Ramos (cell line): Measurements from ENCODE around the gene PLD4.
"Not testable (repeated sequence)": the region's sequence is repeated elsewhere in the genome, so short reads cannot be mapped to it uniquely, and the experiment has no call there.

ENCODE experiments used
- in situ Hi-C: fragments of 300-500 bp; cut with MboI; formaldehyde crosslinking; loops from one replicate; pipeline ENCODE4 v1.14.3; 2022; ENCODE audit warnings: low sequenced_read_pairs; ENCODE audit not compliant: unreplicated experiment

Gene PLD4

DNA sequence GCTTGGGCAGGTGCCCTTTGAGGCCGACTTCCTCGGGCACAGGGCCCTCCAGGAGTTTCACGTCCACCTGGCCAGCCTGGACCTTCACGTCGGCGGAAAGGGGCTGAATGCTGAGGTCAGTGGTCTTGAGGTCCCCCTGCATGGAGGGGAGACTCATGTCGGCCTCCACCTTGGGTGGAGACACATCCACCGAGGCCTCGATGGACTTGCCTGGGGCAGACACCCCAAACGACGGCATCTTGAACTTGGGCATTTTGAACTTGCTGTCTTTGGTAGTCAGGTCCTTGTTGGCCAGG is 24.0 kb downstream of the PLD4 start:
- in situ Hi-C loops = no loop called here

- in situ Hi-C loops = not testable (repeated sequence)
These were observed 24.8 kb downstream of the PLD4 start for GRCh38 chr14:104949406-104949955.

DNA sequence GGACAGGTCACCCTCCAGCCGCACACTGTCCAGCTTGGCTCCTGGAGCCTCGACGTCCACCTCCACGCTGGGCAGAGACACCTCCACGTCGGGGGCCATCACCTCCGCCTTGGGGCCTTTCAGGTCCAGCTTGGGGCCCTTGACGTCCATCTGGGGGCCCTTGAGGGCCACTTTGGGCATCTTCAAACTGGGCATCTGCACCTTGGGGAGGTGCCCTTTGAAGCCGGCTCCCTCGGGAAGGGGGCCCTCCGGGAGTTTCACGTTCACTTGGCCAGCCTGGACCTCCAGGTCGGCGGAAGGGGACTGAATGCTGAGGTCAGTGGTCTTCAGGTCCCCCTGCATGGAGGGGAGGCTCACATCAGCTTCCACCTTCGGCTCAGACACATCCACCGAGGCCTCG is 25.3 kb downstream of the PLD4 start:
- in situ Hi-C loops = no loop called here

DNA sequence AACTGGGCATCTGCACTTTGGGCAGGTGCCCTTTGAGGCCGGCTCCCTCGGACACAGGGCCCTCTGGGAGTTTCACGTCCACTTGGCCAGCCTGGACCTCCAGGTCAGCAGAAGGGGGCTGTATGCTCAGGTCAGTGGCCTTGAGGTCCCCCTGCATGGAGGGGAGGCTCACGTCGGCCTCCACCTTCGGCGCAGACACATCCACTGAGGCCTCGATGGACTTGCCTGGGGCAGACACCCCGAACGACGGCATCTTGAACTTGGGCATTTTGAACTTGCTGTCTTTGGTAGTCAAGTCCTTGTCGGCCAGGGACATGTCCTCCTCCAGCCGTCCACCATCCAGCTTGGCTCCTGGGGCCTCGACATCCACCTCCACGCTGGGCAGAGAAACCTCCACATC is 26.0 kb downstream of the PLD4 start:
- in situ Hi-C loops = not testable (repeated sequence)

GRCh38 chr14:104951863-104952657 is 27.4 kb downstream of the PLD4 start:
- in situ Hi-C loops = not testable (repeated sequence)

- in situ Hi-C loops = no loop called here
These were observed 28.4 kb downstream of the PLD4 start for GRCh38 chr14:104953097-104953496.

- in situ Hi-C loops = no loop called here
These were observed 29.4 kb downstream of the PLD4 start for GRCh38 chr14:104953896-104954656.

DNA sequence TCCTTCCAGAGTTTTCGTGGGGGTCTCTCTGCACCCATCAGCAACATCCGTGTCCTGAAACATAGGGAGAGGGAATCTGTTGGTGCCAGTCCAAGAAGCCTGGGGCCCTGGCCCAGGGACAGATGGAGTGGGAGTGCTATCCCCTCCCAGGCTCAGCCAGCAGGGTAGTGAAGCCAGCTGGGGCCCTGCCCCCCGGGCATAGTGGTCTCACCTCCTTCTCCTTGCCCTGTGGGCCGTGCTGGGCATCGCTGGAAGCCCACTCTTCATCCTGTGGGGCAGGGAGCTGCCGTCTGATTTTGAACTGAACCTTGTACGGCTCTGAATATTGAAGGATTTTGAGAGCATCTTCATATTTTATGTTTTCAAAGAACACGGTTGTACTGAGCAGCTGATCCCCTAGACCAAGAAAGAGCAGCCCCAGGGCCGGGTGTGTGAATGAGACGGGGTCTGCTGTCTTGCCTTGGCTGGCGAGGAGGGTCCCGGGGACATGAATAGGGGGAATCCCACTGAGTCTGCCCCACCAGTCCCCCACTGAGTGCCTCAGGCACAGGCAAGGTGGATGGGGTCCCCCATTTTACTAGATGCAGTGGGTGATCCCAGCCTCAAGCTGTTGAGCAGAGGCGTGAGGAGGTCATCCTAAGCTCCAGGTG is 30.2 kb downstream of the PLD4 start:
- in situ Hi-C loops = no loop called here

DNA sequence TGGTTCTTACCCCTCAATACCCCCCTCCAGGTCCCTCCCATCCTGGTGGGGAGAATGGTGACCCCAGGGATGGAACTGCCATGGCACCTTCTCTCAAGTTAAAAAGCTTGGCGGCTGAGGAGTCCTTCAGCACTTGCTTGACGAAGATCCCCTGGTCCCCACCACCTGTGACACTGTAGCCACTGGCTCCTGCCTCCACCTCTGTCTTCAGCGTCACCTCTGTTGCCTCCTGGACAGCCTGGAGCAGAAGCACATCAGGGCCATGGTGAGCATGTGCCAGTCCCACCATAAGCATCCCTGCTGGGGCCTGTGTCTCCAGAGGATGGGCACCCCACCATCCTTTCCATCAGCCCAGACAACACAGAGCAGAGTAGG is 30.7 kb downstream of the PLD4 start:
- in situ Hi-C loops = no loop called here

GRCh38 chr14:104956290-104956890 is 31.7 kb downstream of the PLD4 start:
- in situ Hi-C loops = no loop called here

GRCh38 chr14:104957146-104958113 is 32.8 kb downstream of the PLD4 start:
- in situ Hi-C loops = no loop called here

DNA sequence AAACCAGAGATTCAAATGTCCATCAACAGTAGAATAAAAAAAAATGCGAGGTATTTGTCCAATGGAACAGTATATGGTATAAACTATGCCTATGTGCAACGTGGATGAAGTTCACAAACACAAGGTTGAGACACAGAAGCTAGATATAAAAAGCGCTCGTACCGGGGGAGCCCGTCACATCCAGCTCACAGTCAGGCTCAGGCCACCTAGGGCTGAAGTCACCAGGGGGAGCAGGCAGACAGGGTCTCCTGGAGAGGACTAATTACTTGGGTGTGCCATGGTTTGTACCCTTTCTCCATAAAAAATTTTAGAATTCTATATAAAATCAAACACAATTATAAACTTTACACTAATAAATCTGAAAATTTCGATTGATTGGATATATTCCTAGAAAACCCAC is 39.9 kb downstream of the PLD4 start:
- in situ Hi-C loops = no loop called here

DNA sequence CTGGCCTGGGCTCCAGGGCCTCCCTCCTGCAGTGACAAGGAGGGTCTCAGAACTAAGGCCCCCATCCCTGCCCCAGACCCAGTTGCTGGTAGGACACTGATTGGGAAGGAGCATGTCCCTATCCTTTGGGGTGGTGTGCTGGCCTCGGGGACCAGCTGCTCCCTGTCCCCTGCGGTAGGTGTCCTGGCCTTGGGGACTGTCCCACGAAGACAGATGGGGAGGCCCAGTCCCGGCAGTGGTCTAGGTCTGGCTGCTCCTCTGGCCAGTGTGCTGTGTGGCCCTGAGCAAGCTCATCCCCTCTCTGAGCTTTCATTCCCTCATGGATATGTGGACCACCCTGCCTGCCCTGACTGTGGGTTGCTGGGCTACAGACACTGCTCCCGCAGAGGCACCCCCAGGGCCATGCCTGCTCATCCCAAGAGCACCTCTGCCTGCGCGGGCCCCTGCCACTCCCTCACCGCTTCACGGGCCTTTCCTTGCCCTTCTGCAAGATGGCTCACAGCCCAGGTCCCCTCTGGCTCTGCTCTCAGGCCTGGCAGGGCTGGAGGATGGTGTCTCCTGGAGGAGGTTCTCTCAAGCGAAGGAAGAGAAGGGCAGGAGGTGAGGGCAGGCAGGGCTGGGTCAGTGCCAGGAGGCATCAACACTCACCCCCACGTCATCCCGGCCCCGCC is 41.0 kb downstream of the PLD4 start:
- in situ Hi-C loops = no loop called here

GRCh38 chr14:104966261-104966865 is 41.7 kb downstream of the PLD4 start:
- in situ Hi-C loops = no loop called here

DNA sequence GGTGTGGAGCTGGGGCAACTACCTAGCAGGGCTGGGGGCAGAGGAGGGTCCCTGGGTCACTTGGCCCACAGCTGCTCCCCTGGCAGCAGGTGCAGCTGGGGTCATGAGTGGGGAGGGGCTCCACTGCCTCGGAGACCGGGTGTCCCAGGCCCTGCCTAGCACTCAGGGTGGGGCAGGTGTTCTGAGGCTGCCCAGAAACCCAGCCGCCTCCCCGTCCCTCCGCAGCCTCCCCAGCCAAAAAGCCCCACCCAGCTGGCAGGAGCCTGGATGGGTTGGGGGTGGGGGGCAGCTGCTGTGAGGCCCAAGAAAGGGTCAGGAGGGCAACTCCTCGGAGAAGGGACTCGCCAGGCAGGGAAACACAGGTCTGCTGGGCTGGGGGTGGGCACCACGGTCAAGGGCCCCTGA is 42.3 kb downstream of the PLD4 start:
- in situ Hi-C loops = no loop called here

DNA sequence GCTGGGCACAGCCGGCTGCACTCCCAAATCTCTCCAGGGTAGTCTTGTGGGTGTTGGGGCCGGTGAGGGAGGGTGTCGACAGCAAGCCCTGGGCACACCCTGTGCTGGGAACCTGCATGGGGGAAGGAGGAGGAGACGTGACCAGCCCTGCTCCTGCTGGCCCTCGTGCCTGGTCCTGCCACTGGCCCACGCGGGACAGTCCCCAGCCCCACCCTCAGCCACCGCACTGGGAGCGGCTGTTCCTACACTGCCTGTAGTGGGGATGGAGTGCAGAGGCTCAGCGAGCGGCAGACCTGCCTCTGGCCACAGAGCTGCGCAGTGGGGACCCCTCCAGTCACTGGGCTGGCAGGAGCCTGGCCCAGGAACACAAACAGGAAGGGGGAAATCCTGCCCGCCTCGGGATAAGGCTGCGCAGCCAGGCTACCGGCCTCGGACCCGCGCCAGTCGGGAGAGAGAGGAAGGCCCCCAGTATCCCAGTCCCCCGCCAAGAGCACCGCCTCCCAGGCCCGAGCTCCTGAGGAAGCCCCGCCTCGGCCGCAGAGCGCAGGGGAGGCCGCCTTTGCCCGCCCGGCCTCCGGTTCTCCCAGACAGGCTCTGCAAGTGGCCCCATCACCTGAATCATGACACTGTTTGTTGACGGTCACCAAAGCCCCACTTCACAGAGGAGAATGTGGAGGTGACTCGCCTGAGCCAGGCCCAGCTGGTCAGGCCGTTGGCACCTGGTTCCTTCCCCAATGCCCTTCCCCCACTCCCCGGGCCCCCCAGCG is 42.9 kb downstream of the PLD4 start:
- in situ Hi-C loops = no loop called here

DNA sequence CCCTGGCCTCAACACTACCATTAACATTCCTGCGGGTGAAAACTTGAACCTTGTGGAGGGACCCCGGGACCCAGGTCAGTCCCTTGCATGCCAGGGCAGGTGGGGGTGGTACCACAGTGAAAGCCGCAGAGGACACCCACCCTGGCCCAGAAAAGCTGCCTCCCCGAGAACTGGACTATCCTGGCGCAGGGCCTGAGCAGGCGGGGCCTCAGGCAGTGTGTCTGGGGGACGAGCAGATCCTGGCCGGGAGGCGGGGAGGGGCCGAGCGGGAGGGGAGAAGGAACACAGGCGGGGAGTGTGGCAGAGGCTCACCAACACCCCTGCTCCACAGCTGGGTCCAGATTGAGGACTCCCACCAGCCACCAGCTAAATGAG is 43.5 kb downstream of the PLD4 start:
- in situ Hi-C loops = no loop called here
